DOHH2 (cell line): ENCODE results near the gene CAMTA1.

Experiments
- EZH2phosphoT487 ChIP-seq: fragments of 200-600 bp; sonication (generic); IDR thresholded peaks from 2 replicates; pipeline ENCODE4 v1.6.1; 2017; ENCODE audit warnings: borderline replicate concordance, mild to moderate bottlenecking, antibody characterized with exemption, low read length, moderate library complexity, mixed read lengths
- TF ChIP-seq, protein P1 (sequence below): fragments of 200-600 bp; sonication (generic); IDR thresholded peaks from one replicate; pipeline ENCODE4 v1.5.1; 2014; ENCODE audit warnings: antibody characterized with exemption, mild to moderate bottlenecking, low read depth, low read length; ENCODE audit not compliant: poor library complexity, severe bottlenecking

- TF ChIP-seq, protein P1, sequence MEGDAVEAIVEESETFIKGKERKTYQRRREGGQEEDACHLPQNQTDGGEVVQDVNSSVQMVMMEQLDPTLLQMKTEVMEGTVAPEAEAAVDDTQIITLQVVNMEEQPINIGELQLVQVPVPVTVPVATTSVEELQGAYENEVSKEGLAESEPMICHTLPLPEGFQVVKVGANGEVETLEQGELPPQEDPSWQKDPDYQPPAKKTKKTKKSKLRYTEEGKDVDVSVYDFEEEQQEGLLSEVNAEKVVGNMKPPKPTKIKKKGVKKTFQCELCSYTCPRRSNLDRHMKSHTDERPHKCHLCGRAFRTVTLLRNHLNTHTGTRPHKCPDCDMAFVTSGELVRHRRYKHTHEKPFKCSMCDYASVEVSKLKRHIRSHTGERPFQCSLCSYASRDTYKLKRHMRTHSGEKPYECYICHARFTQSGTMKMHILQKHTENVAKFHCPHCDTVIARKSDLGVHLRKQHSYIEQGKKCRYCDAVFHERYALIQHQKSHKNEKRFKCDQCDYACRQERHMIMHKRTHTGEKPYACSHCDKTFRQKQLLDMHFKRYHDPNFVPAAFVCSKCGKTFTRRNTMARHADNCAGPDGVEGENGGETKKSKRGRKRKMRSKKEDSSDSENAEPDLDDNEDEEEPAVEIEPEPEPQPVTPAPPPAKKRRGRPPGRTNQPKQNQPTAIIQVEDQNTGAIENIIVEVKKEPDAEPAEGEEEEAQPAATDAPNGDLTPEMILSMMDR: no peak
- no peak for TF ChIP-seq EZH2phosphoT487
These were observed 800.1 kb downstream of the CAMTA1 start for GRCh38 chr1:7585216-7585907.
